Epithelial cell of proximal tubule (primary cell): ENCODE measurements around the gene TNFRSF14. TPM values are rescaled to one million over a fixed set of nuclear protein-coding genes. Genes with fewer than 3 reads are reported as not detected.

Experiments
- DNase-seq: peaks from one replicate; pipeline ENCODE4 v3.0.0-alpha.2; 2011; ENCODE audit warnings: low read depth
- H3K4me3 ChIP-seq: 2 replicates; pipeline ENCODE4 v1.5.1; 2011; ENCODE audit warnings: low read depth, mild to moderate bottlenecking, low read length
- total RNA-seq: library from RNA; depleted of rRNA; stranded (reverse); fragments of >200 nt; gene quantifications from 2 replicates; pipeline ENCODE4 v1.2.3, GENCODE V29; 2015
- TF ChIP-seq, protein P1 (sequence below): conservative IDR thresholded peaks from 2 replicates; pipeline ENCODE4 v1.5.1; 2012; ENCODE audit warnings: low read depth, mild to moderate bottlenecking, low read length

The TNFRSF14 gene
- total RNA-seq, 1 donor from 2014 or later: 5.8 TPM

DNA sequence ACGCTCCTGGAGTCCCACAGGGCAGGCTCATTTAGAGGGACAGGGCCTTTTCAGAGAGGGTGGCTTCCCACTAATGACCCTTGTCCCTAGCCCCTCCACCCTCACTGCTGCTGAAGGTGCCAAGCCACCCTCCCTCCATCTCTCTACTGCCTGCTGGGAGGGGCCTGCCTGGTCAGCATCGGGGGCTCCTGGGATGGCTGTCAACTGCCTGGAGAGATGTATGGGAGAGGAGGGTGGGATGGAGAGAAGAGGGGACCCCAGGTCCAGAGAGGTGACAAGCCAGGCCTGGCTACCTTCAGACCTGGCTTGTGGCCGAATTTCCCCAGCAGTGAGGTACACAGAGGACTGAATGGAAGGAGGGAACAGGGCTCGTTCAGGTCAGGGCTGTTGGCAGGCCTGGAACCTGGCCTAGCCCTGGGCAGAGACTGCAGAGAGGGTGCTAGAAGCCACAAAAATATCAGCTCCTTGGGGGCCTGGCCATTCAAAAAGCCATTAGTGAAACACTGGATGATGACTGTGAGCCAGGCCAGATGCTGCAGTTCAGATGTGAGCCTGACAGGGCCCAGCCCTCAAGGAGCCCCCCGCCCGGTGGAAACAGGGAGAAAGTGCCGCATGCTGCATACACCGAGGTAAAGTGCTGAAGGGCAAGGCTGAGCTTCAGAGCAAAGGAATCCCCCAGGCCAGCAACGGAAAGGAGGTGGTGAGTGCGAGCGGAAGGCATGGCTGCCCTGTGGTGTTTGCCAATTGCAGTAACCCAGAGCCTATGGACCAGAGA lies 56.6 kb downstream of the TNFRSF14 start:
- TF ChIP-seq, protein P1, sequence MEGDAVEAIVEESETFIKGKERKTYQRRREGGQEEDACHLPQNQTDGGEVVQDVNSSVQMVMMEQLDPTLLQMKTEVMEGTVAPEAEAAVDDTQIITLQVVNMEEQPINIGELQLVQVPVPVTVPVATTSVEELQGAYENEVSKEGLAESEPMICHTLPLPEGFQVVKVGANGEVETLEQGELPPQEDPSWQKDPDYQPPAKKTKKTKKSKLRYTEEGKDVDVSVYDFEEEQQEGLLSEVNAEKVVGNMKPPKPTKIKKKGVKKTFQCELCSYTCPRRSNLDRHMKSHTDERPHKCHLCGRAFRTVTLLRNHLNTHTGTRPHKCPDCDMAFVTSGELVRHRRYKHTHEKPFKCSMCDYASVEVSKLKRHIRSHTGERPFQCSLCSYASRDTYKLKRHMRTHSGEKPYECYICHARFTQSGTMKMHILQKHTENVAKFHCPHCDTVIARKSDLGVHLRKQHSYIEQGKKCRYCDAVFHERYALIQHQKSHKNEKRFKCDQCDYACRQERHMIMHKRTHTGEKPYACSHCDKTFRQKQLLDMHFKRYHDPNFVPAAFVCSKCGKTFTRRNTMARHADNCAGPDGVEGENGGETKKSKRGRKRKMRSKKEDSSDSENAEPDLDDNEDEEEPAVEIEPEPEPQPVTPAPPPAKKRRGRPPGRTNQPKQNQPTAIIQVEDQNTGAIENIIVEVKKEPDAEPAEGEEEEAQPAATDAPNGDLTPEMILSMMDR: no peak
- no peak for DNase-seq
- H3K4me3 ChIP-seq: no peak overlapping the region

Other genes with a start within 250 kb of the TNFRSF14 start
- 3.2 and 8.1 TPM in 2 replicates for gene MORN1, start 164.8 kb upstream of the TNFRSF14 start, total RNA-seq
- gene RER1, start 164.5 kb upstream of the TNFRSF14 start, total RNA-seq: 114 and 185 TPM in 2 replicates
- 26.5 and 44.1 TPM in 2 replicates for gene PEX10, start 143.8 kb upstream of the TNFRSF14 start, total RNA-seq
- gene PLCH2, start 80.1 kb upstream of the TNFRSF14 start, total RNA-seq: 0.07 and 0.12 TPM in 2 replicates
- 29.8 and 36.0 TPM in 2 replicates for gene PANK4, start 29.8 kb upstream of the TNFRSF14 start, total RNA-seq
- 0.14 TPM in 1 of 2 replicates, not detected in the other for gene HES5, start 26.1 kb upstream of the TNFRSF14 start, total RNA-seq
- 35.4 and 72.2 TPM in 2 replicates for gene PRXL2B, start 30.4 kb downstream of the TNFRSF14 start, total RNA-seq
- gene MMEL1, start 76.6 kb downstream of the TNFRSF14 start, total RNA-seq: not detected in 2 replicates
- gene TTC34, start 245.3 kb downstream of the TNFRSF14 start, total RNA-seq: 0.07 and 0.46 TPM in 2 replicates